Skeletal muscle cell (primary cell): ENCODE measurements around the gene HERC3.

Source experiments
- DNase-seq: peaks from one replicate; pipeline ENCODE4 v3.0.0-alpha.2; 2010; ENCODE audit warnings: low read depth
- H3K4me3 ChIP-seq: 2 replicates; pipeline ENCODE4 v1.5.1; 2011; ENCODE audit warnings: low read depth, mild to moderate bottlenecking, control low read depth, low read length, moderate library complexity

The HERC3 gene

DNA sequence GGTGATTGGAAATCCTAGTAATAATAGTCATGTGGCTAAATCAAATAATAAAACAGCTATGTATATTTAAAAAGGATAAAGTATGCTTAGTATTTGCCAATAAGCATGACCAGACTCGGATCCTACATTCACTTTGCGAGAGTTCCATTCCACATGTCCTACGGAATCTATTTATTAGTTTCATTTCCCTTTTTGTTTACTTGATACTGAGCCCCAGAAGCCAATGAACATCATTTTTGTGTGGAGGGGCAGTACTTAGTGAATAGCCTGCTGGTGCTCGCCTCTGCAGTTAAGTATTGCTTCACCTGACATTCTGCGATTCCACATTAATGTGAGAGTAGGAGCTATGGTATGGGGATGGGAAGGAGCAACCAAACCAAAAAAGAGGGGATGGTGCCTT, 163.9 kb downstream of the HERC3 start:
- H3K4me3 ChIP-seq: no peak overlapping the region
- DNase-seq: no peak

DNA sequence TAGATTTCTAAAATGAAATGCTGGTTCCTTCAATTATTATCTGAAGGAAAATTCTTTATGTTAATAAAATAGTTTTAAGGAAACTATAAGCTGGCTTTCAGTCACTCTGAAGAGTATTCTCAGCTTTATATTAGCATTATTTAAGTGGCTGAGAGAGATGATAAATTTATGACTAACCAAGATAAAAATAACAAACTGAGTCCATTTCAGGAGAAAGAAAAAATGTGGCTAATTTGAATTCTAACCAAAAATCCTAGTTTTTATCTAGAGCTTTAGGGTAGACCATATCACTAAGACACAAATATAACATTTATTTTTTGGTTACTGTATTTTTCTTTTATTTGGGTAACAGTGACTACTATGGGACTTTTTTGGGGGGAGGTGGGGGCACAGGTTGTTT, 164.8 kb downstream of the HERC3 start:
- H3K4me3 ChIP-seq: no peak overlapping the region
- DNase-seq: no peak

DNA sequence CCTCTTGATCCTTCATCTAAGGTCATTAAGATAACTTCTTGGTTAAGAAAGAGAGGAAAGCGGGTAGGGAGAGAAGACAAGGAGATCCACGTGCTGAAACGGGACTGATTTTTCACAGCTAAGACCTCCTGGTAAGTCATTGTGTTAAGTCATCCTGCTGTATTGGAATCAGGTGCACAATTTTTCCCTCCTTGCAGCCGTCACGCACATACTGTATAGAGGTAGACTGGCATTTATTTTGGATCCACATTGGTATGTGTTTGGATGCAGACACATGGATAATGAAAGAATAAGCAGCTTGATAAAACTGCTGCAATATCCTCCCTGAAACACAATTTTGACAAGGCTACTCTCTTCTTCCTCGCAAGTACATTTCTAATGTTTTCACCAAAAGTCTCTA, 165.5 kb downstream of the HERC3 start:
- no peak for DNase-seq
- H3K4me3 ChIP-seq: no peak overlapping the region
